GM23248 (cell line): ENCODE data around the gene SLC24A4. TPM values are rescaled to one million over a fixed set of nuclear protein-coding genes. Genes with fewer than 3 reads are reported as not detected.

ENCODE experiments used
- DNase-seq: peaks from one replicate; pipeline ENCODE4 v3.0.0-alpha.2; 2015
- H2AFZ ChIP-seq: fragments of 200-600 bp; sonication (generic); 2 replicates; pipeline ENCODE4 v1.6.1; 2016; ENCODE audit warnings: antibody characterized with exemption
- H3F3A ChIP-seq: fragments of 200-600 bp; sonication (generic); 2 replicates; pipeline ENCODE4 v1.6.1; 2016; ENCODE audit warnings: mild to moderate bottlenecking, antibody characterized with exemption, mixed run types; ENCODE audit not compliant: insufficient read depth
- H3K27ac ChIP-seq: fragments of 200-600 bp; sonication (generic); 2 replicates; pipeline ENCODE4 v1.5.1; 2016; ENCODE audit warnings: mild to moderate bottlenecking
- H3K27me3 ChIP-seq: fragments of 200-600 bp; sonication (generic); replicated peaks from 2 replicates; pipeline ENCODE4 v1.6.1; 2016; ENCODE audit warnings: mild to moderate bottlenecking; ENCODE audit not compliant: insufficient read depth
- H3K36me3 ChIP-seq: fragments of 200-600 bp; sonication (generic); 2 replicates; pipeline ENCODE4 v1.6.1; 2016; ENCODE audit warnings: low read depth, mild to moderate bottlenecking
- H3K4me1 ChIP-seq: fragments of 200-600 bp; sonication (generic); 2 replicates; pipeline ENCODE4 v1.6.1; 2016; ENCODE audit warnings: mild to moderate bottlenecking; ENCODE audit not compliant: insufficient read depth
- H3K4me2 ChIP-seq: fragments of 200-600 bp; sonication (generic); one replicate; pipeline ENCODE4 v1.6.1; 2016; ENCODE audit warnings: mild to moderate bottlenecking; ENCODE audit not compliant: unreplicated experiment
- H3K4me3 ChIP-seq: fragments of 200-600 bp; sonication (generic); 2 replicates; pipeline ENCODE4 v1.5.1; 2016; ENCODE audit warnings: mild to moderate bottlenecking
- H3K79me2 ChIP-seq: fragments of 200-600 bp; sonication (generic); 2 replicates; pipeline ENCODE4 v1.6.1; 2016; ENCODE audit warnings: mild to moderate bottlenecking; ENCODE audit not compliant: insufficient read depth
- H3K9ac ChIP-seq: fragments of 200-600 bp; sonication (generic); 2 replicates; pipeline ENCODE4 v1.6.1; 2016; ENCODE audit warnings: mild to moderate bottlenecking
- H3K9me2 ChIP-seq: fragments of 200-600 bp; sonication (generic); 2 replicates; pipeline ENCODE4 v1.6.1; 2016; ENCODE audit warnings: mixed run types, mild to moderate bottlenecking, moderate library complexity; ENCODE audit not compliant: insufficient read depth
- H3K9me3 ChIP-seq: fragments of 200-600 bp; sonication (generic); one replicate; pipeline ENCODE4 v1.6.1; 2017; ENCODE audit warnings: low read depth
- H4K20me1 ChIP-seq: fragments of 200-600 bp; sonication (generic); 2 replicates; pipeline ENCODE4 v1.6.0; 2016; ENCODE audit not compliant: insufficient read depth
- EZH2 ChIP-seq: fragments of 200-600 bp; sonication (generic); IDR thresholded peaks from 2 replicates; pipeline ENCODE4 v1.6.1; 2018; ENCODE audit warnings: antibody characterized with exemption, mild to moderate bottlenecking; ENCODE audit not compliant: insufficient read depth, poor library complexity, severe bottlenecking
- EZH2phosphoT487 ChIP-seq: fragments of 200-600 bp; sonication (generic); IDR thresholded peaks from 2 replicates; pipeline ENCODE4 v1.6.1; 2018; ENCODE audit warnings: antibody characterized with exemption, moderate library complexity, mild to moderate bottlenecking, low read depth; ENCODE audit not compliant: insufficient read depth
- WGBS, 2 experiments: methylation state at CpG; one replicate each; pipeline ENCODE4 v1.1.6; 2015 to 2017; ENCODE audit warnings: low lambda C conversion rate in 2 of 2, low coverage in 1 of 2; ENCODE audit errors: missing lambda C conversion rate in 2 of 2; 5-methylcytosine and 5-hydroxymethylcytosine counted together
- in situ Hi-C: fragments of 300-500 bp; cut with MboI; formaldehyde crosslinking; loops from 2 replicates; pipeline ENCODE4 v1.15.0; 2020
- polyA plus RNA-seq: library from polyadenylated mRNA; unstranded; fragments of >200 nt; fragmentation: Nextera tagmentation; extraction: Ambion mirVana; gene quantifications from 2 replicates; pipeline ENCODE4 v1.2.1, GENCODE V29; 2016
- total RNA-seq: library from RNA; depleted of rRNA; stranded (reverse); fragments of >200 nt; shearing (Covaris generic); gene quantifications from 2 replicates; pipeline ENCODE4 v1.2.3, GENCODE V29; 2014

The SLC24A4 gene
- total and polyA plus RNA-seq, 2 experiments from 2014 or later, result not detected

- Histone ChIP-seq H3K27ac (no peak overlapping the region), H3K79me2 (no peaks in the 10 kb centered on the region), H3K27me3 (no peaks in the 10 kb centered on the region), H3F3A (peaks cover 12% of the 10 kb centered on the region; the same call in 1 of the 2 replicates), H3K9me3 (no peaks in the 10 kb centered on the region), H3K9ac (no peak overlapping the region), H3K4me1 (peaks cover 18% of the 10 kb centered on the region), H3K4me3 (no peak overlapping the region), H3K9me2 (no peaks in the 10 kb centered on the region), H3K4me2 (no peak overlapping the region), H4K20me1 (no peaks in the 10 kb centered on the region), H2AFZ (no peak overlapping the region), H3K36me3 (no peaks in the 10 kb centered on the region)
- TF ChIP-seq EZH2 (no peak), EZH2phosphoT487 (no peak)
- no peak for DNase-seq
- WGBS, 2 experiments, result 86 to 93% methylated on average over 1 of the region's 1 CpG
- in situ Hi-C loops, result no loop called here
These were observed 81.5 kb downstream of the SLC24A4 start for GRCh38 chr14:92404421-92404820.

- H2AFZ ChIP-seq, result no peak overlapping the region
- H3K4me3 ChIP-seq, result no peak overlapping the region
- no peak overlapping the region for H3K9ac ChIP-seq
- TF ChIP-seq EZH2phosphoT487, result no peak
- no peak for TF ChIP-seq EZH2
- H3K27me3 ChIP-seq, result no peaks in the 10 kb centered on the region
- H3K4me1 ChIP-seq, result peaks cover 18% of the 10 kb centered on the region
- in situ Hi-C loops, result no loop called here
- no peaks in the 10 kb centered on the region for H3K9me2 ChIP-seq
- no peaks in the 10 kb centered on the region for H3K9me3 ChIP-seq
- no peaks in the 10 kb centered on the region for H3K79me2 ChIP-seq
- no peak overlapping the region for H3K27ac ChIP-seq
- WGBS, 2 experiments, result 89 to 92% methylated on average over 2 of the region's 2 CpGs
- no peaks in the 10 kb centered on the region for H3K36me3 ChIP-seq
- H4K20me1 ChIP-seq, result no peaks in the 10 kb centered on the region
- H3K4me2 ChIP-seq, result no peak overlapping the region
- peaks cover 15% of the 10 kb centered on the region; the same call in 1 of the 2 replicates for H3F3A ChIP-seq
- no peak for DNase-seq
These were observed 82.0 kb downstream of the SLC24A4 start for GRCh38 chr14:92404938-92405337.

- Histone ChIP-seq H3K9me3 (no peaks in the 10 kb centered on the region), H2AFZ (no peak overlapping the region), H3K27me3 (no peaks in the 10 kb centered on the region), H3K9ac (no peak overlapping the region), H3K79me2 (no peaks in the 10 kb centered on the region), H4K20me1 (no peaks in the 10 kb centered on the region), H3K4me1 (peaks cover 18% of the 10 kb centered on the region), H3K4me2 (no peak overlapping the region), H3K9me2 (no peaks in the 10 kb centered on the region), H3K4me3 (no peak overlapping the region), H3F3A (peaks cover 15% of the 10 kb centered on the region; the same call in 1 of the 2 replicates), H3K36me3 (no peaks in the 10 kb centered on the region), H3K27ac (no peak overlapping the region)
- no peak for DNase-seq
- no peak for TF ChIP-seq EZH2
- no peak for TF ChIP-seq EZH2phosphoT487
- WGBS, 2 experiments, result 92 to 100% methylated on average over 1 of the region's 1 CpG
- in situ Hi-C loops, result no loop called here
These were observed 84.4 kb downstream of the SLC24A4 start for GRCh38 chr14:92407410-92407809.

GRCh38 chr14:92409043-92409442 is 86.1 kb downstream of the SLC24A4 start:
- peak; percentile 25 for DNase-seq
- Histone ChIP-seq H3F3A (peaks cover 15% of the 10 kb centered on the region; the same call in 1 of the 2 replicates), H3K79me2 (no peaks in the 10 kb centered on the region), H3K9ac (no peak overlapping the region), H3K9me2 (no peaks in the 10 kb centered on the region), H3K27ac (no peak overlapping the region), H4K20me1 (no peaks in the 10 kb centered on the region), H3K4me3 (no peak overlapping the region), H3K4me1 (peaks cover 18% of the 10 kb centered on the region), H3K4me2 (peak overlapping the region; percentile 8), H2AFZ (peak overlapping the region; percentile 6; the same call in 1 of the 2 replicates), H3K9me3 (no peaks in the 10 kb centered on the region), H3K27me3 (no peaks in the 10 kb centered on the region), H3K36me3 (no peaks in the 10 kb centered on the region)
- 64 to 75% methylated on average over 6 of the region's 6 CpGs for WGBS, 2 experiments
- no peak for TF ChIP-seq EZH2
- no peak for TF ChIP-seq EZH2phosphoT487
- in situ Hi-C loops, result no loop called here

- WGBS, 2 experiments, result 66 to 78% methylated on average over 4 of the region's 4 CpGs
- H3K27ac ChIP-seq, result no peak overlapping the region
- no peak overlapping the region for H3K9ac ChIP-seq
- H3K4me2 ChIP-seq, result no peak overlapping the region
- no peak overlapping the region for H2AFZ ChIP-seq
- no peaks in the 10 kb centered on the region for H3K79me2 ChIP-seq
- H3K36me3 ChIP-seq, result no peaks in the 10 kb centered on the region
- H4K20me1 ChIP-seq, result no peaks in the 10 kb centered on the region
- peaks cover 18% of the 10 kb centered on the region for H3K4me1 ChIP-seq
- no peak overlapping the region for H3K4me3 ChIP-seq
- TF ChIP-seq EZH2 (no peak), EZH2phosphoT487 (no peak)
- DNase-seq, result no peak
- no peaks in the 10 kb centered on the region for H3K27me3 ChIP-seq
- H3F3A ChIP-seq, result peaks cover 15% of the 10 kb centered on the region; the same call in 1 of the 2 replicates
- H3K9me2 ChIP-seq, result no peaks in the 10 kb centered on the region
- H3K9me3 ChIP-seq, result no peaks in the 10 kb centered on the region
- in situ Hi-C loops, result no loop called here
These were observed 88.2 kb downstream of the SLC24A4 start for GRCh38 chr14:92411135-92411534.
